Type B pancreatic cell (in vitro differentiated cells): ENCODE data around the gene MUC13. TPM values are rescaled to one million over a fixed set of nuclear protein-coding genes. Genes with fewer than 3 reads are reported as not detected.
A peak's percentile ranks its signal among the peaks of the same experiment; 100 is the strongest.

Experiments
- DNase-seq: peaks from one replicate; pipeline ENCODE4 v3.0.0; 2021; ENCODE audit warnings: mixed read lengths; ENCODE audit not compliant: unreplicated experiment; ENCODE audit errors: extremely low spot score
- H3K27ac Mint-ChIP-seq: 2 replicates; pipeline ENCODE4 v1.8.0; 2021; ENCODE audit warnings: mild to moderate bottlenecking, mixed read lengths
- H3K27me3 Mint-ChIP-seq: 2 replicates; pipeline ENCODE4 v1.8.0; 2021; ENCODE audit warnings: mixed read lengths
- H3K36me3 Mint-ChIP-seq: 2 replicates; pipeline ENCODE4 v1.8.0; 2021; ENCODE audit warnings: mixed read lengths
- H3K4me1 Mint-ChIP-seq: one replicate; pipeline ENCODE4 v1.8.0; 2021; ENCODE audit warnings: mixed read lengths; ENCODE audit not compliant: unreplicated experiment
- H3K4me3 Mint-ChIP-seq: 2 replicates; pipeline ENCODE4 v1.8.0; 2021; ENCODE audit warnings: mild to moderate bottlenecking, mixed read lengths
- H3K9me3 Mint-ChIP-seq: 2 replicates; pipeline ENCODE4 v1.8.0; 2021; ENCODE audit warnings: mixed read lengths
- total RNA-seq: library from RNA; stranded (reverse); gene quantifications from 2 replicates; pipeline ENCODE4 v1.2.1, GENCODE V29; 2021; ENCODE audit warnings: low replicate concordance
- TF ChIP-seq, protein P1 (sequence below): fragments of 200-600 bp; sonication (generic); conservative IDR thresholded peaks from 2 replicates; pipeline ENCODE4 v1.5.0; 2021; ENCODE audit warnings: antibody characterized with exemption, mild to moderate bottlenecking

MUC13 gene
- total RNA-seq, 1 donor from 2014 or later, result 38.3 TPM

DNA sequence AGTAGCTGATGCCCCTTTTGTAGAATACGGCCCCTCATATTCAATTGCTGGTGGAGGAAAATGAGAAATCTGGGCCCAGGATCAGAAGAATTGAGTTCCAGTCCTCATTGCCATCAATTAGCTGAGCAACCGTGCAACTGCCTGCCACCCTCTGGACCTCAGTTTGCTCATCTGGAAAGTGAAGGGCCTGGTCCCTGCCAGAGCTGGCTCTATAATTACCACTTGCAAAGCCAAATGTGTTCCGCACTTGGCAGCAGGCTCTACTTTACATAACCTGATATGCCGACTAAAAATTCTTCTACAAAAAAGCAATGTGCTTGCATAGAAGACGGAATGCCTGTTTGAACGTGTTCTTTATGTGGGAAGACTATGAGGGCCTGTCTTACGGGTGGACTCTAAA is 38.8 kb downstream of the MUC13 start:
- peaks cover 10% of the 10 kb centered on the region for H3K4me1 Mint-ChIP-seq
- no peaks in the 10 kb centered on the region for H3K9me3 Mint-ChIP-seq
- H3K36me3 Mint-ChIP-seq, result no peaks in the 10 kb centered on the region
- H3K27ac Mint-ChIP-seq, result no peak overlapping the region
- H3K27me3 Mint-ChIP-seq, result peaks cover 1% of the 10 kb centered on the region
- TF ChIP-seq, protein P1, sequence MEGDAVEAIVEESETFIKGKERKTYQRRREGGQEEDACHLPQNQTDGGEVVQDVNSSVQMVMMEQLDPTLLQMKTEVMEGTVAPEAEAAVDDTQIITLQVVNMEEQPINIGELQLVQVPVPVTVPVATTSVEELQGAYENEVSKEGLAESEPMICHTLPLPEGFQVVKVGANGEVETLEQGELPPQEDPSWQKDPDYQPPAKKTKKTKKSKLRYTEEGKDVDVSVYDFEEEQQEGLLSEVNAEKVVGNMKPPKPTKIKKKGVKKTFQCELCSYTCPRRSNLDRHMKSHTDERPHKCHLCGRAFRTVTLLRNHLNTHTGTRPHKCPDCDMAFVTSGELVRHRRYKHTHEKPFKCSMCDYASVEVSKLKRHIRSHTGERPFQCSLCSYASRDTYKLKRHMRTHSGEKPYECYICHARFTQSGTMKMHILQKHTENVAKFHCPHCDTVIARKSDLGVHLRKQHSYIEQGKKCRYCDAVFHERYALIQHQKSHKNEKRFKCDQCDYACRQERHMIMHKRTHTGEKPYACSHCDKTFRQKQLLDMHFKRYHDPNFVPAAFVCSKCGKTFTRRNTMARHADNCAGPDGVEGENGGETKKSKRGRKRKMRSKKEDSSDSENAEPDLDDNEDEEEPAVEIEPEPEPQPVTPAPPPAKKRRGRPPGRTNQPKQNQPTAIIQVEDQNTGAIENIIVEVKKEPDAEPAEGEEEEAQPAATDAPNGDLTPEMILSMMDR, result no peak
- no peak overlapping the region for H3K4me3 Mint-ChIP-seq
- DNase-seq, result no peak

DNA sequence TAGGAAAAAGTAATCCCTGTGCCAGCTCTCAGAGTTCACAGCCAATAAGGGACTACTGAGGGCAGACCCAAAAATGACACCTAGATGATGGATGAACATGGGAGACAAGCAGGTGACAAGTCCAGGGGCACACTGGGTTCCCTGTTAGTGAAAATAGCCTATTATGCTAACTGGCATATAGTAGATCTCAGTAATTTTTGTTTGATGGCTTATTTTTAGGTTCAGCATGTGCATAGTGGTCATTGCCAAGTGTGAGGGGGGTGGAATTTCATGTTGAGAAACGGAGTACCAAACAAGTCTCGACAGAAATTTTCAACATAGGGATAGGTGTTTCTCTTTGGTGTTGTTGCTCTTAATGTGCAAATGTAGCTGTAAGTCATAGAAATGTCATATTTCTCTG is 41.0 kb downstream of the MUC13 start:
- Mint-ChIP-seq H3K27me3 (peaks cover 9% of the 10 kb centered on the region), H3K36me3 (no peaks in the 10 kb centered on the region), H3K9me3 (no peaks in the 10 kb centered on the region), H3K4me1 (peaks cover 14% of the 10 kb centered on the region), H3K4me3 (no peak overlapping the region), H3K27ac (no peak overlapping the region)
- DNase-seq, result no peak
- TF ChIP-seq, protein P1, result no peak

DNA sequence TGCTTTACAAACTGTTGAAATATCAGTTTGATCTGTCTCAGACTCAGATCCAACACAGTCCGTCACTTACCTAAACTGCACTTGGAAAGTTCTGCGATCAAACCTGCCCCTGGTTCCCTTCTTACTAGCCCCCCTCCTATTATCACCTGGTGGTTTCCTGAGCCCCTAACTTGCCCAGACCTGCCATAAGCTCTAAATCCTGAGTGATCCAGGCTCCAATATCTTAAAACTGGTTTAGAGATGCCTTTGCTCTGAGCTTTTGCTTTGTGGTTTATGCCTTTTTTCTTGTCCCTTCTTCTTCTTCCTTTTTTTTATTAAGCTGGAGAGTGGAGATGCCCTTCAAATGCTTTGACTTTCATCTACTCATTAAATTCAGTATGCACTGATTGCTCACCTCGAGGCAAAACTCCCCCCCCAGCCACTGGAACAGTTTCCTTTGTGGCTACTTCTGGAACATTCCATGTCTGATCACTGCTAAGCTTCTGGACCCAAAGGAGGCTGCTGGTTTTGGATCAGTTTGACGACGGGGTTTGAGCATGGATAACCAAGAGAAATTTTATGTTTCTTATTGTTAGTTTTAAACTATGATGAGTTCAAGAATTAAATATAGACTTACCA is 43.9 kb downstream of the MUC13 start:
- H3K27me3 Mint-ChIP-seq, result peaks cover 17% of the 10 kb centered on the region
- H3K9me3 Mint-ChIP-seq, result no peaks in the 10 kb centered on the region
- H3K27ac Mint-ChIP-seq, result peak overlapping the region; percentile 64
- TF ChIP-seq, protein P1, result no peak
- DNase-seq, result no peak
- H3K36me3 Mint-ChIP-seq, result no peaks in the 10 kb centered on the region
- peak overlapping the region; percentile 44 for H3K4me3 Mint-ChIP-seq
- H3K4me1 Mint-ChIP-seq, result peaks cover 13% of the 10 kb centered on the region

DNA sequence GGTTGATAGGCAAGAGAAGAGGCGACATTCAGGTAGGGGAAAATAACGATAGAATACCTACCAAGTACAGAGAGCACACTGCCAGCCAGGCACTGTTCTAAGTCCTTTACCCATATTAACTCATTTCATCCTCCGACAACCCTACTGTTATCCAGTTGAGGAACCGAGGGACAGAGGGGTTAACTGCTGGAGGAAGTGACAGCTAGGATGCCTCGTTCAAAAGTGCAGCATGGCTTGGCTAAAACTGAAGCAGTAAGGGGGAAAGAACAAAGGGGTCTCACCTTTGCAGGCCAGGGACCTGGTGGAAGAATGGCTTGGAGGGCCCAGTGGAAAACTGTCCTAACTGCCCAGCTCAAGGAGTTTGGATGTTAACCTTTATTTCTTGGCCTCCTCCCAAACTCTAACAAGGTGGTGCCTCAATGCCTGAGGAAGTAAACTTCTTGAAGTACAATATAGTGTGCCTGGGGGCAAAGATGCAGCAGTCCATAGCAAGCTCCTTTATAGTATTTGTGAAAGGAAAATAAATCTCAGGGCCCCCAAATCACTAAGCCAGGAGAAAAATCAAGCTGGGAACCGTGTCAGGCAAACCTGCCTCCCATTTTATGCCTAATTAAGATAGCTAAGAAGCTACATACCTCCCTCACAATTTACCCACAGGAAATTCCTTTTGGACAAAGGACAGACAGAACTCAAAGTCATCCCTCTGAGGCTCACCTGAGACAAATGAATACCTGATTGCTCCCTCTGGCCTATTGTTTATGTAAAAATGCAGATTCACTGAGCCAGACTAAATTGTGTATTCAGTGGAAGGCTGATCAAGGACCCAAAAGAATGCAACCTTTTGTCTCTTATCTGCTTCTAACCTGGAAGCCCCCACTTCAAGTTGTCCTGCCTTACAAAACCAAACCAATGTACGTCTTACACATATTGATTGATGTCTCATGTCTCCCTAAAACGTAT is 45.8 kb downstream of the MUC13 start:
- peaks cover 19% of the 10 kb centered on the region for H3K4me1 Mint-ChIP-seq
- peak overlapping the region; percentile 82 for H3K4me3 Mint-ChIP-seq
- peaks cover 18% of the 10 kb centered on the region for H3K27me3 Mint-ChIP-seq
- DNase-seq, result no peak
- no peaks in the 10 kb centered on the region for H3K9me3 Mint-ChIP-seq
- H3K27ac Mint-ChIP-seq, result peak overlapping the region; percentile 55
- TF ChIP-seq, protein P1, result no peak
- no peaks in the 10 kb centered on the region for H3K36me3 Mint-ChIP-seq

DNA sequence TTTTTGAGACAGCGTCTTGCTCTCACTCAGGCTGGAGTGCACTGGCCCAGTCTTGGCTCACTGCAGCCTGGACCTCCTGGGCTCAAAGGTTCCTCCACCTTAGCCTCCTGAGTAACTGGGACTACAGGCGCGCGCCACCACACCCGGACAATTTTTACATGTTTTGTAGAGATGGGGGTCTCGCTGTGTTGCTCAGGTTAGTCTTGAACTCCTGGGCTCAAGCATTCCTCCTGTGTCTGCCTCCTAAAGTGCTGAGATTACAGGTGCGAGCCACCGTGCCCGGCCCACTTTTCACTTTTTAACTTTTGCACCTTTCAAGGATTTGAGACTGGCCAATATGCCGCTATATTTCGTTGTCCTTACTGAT is 46.6 kb downstream of the MUC13 start:
- H3K27me3 Mint-ChIP-seq, result peaks cover 18% of the 10 kb centered on the region
- peak overlapping the region; percentile 82 for H3K4me3 Mint-ChIP-seq
- TF ChIP-seq, protein P1, result no peak
- peaks cover 26% of the 10 kb centered on the region for H3K4me1 Mint-ChIP-seq
- DNase-seq, result no peak
- H3K36me3 Mint-ChIP-seq, result peaks cover 3% of the 10 kb centered on the region
- H3K27ac Mint-ChIP-seq, result peak overlapping the region; percentile 55
- H3K9me3 Mint-ChIP-seq, result no peaks in the 10 kb centered on the region
